Common myeloid progenitor, CD34-positive (primary cell): ENCODE results near the gene KCNMA1.

Experiments used
- CTCF ChIA-PET: fragments of 350-600 bp; sonication (Branson Sonifier 250); formaldehyde crosslinking; loops from one replicate; lab custom pipeline; 2021; ENCODE audit warnings: antibody characterized with exemption; lab: Charles Lee
- POLR2A ChIA-PET: fragments of 350-600 bp; sonication (Branson Sonifier 250); formaldehyde crosslinking; loops from one replicate; lab custom pipeline; 2021; ENCODE audit warnings: antibody characterized with exemption; lab: Charles Lee
- DNase-seq, 3 donors: peaks; one replicate each; pipeline versions ENCODE4 v3.0.0 to v3.0.0-alpha.2; 2013
- H3K27ac ChIP-seq, 2 experiments: 1 replicate in 1 of 2; 2 replicates in 1 of 2; pipeline ENCODE4 v1.7.0; 2013; ENCODE audit warnings: inconsistent platforms in 2 of 2, low read length in 2 of 2, mild to moderate bottlenecking in 2 of 2, low read depth in 1 of 2, moderate library complexity in 1 of 2; ENCODE audit not compliant: severe bottlenecking in 2 of 2, insufficient read depth in 1 of 2, poor library complexity in 1 of 2
- H3K27me3 ChIP-seq, 5 experiments: replicated peaks in 2 of 5; 1 replicate in 3 of 5; 2 replicates in 2 of 5; pipeline versions ENCODE4 v1.6.1 to v1.7.0; 2013; ENCODE audit warnings: low read length in 4 of 5, mild to moderate bottlenecking in 2 of 5, moderate library complexity in 2 of 5, inconsistent platforms in 1 of 5; ENCODE audit not compliant: insufficient read depth in 5 of 5, control insufficient read depth in 4 of 5
- H3K36me3 ChIP-seq, 4 experiments: 1 replicate in 2 of 4; 2 replicates in 2 of 4; pipeline versions ENCODE4 v1.6.1 to v1.7.0; 2013; ENCODE audit warnings: low read length in 3 of 4, control low read depth in 1 of 4, mild to moderate bottlenecking in 1 of 4; ENCODE audit not compliant: control insufficient read depth in 4 of 4, insufficient read depth in 4 of 4
- H3K4me1 ChIP-seq, 4 experiments: 1 replicate in 3 of 4; 2 replicates in 1 of 4; pipeline versions ENCODE4 v1.6.1 to v1.7.1; 2013; ENCODE audit warnings: low read length in 3 of 4, mild to moderate bottlenecking in 3 of 4, control low read depth in 1 of 4, inconsistent platforms in 1 of 4, moderate library complexity in 1 of 4; ENCODE audit not compliant: control insufficient read depth in 4 of 4, insufficient read depth in 4 of 4; ENCODE audit errors: control extremely low read depth in 1 of 4
- H3K4me3 ChIP-seq, 7 experiments: 1 replicate in 4 of 7; 2 replicates in 3 of 7; pipeline versions ENCODE4 v1.5.1 to v1.7.0; 2013; ENCODE audit warnings: mild to moderate bottlenecking in 7 of 7, low read length in 6 of 7, moderate library complexity in 6 of 7, inconsistent platforms in 2 of 7, low read depth in 2 of 7, control low read depth in 1 of 7; ENCODE audit not compliant: insufficient read depth in 4 of 7, control insufficient read depth in 1 of 7; ENCODE audit errors: extremely low read depth in 1 of 7
- H3K9me3 ChIP-seq, 5 experiments: 1 replicate in 4 of 5; 2 replicates in 1 of 5; pipeline versions ENCODE4 v1.6.1 to v1.7.1; 2013; ENCODE audit warnings: low read length in 4 of 5, mild to moderate bottlenecking in 2 of 5, inconsistent platforms in 1 of 5, low read depth in 1 of 5, moderate library complexity in 1 of 5; ENCODE audit not compliant: control insufficient read depth in 4 of 5, insufficient read depth in 2 of 5; ENCODE audit errors: control extremely low read depth in 1 of 5
- WGBS: methylation state at CpG from one replicate; pipeline ENCODE4 v1.1.5; 2013; ENCODE audit not compliant: insufficient coverage; 5-methylcytosine and 5-hydroxymethylcytosine counted together

The KCNMA1 gene

GRCh38 chr10:77160679-77161078 is 476.9 kb downstream of the KCNMA1 start:
- POLR2A ChIA-PET: no interaction called here
- H3K27ac ChIP-seq: no peak overlapping the region
- peak in 1 of 3 donors; percentile 8 for DNase-seq

GRCh38 chr10:77159538-77160110 is 478.0 kb downstream of the KCNMA1 start:
- no peaks in the 10 kb centered on the region for H3K9me3 ChIP-seq
- no peak overlapping the region for H3K27ac ChIP-seq
- H3K27me3 ChIP-seq: peaks cover 0 to 17% (median 8%) of the 10 kb centered on the region in 5 experiments
- H3K4me1 ChIP-seq: no peaks in the 10 kb centered on the region
- H3K36me3 ChIP-seq: no peaks in the 10 kb centered on the region
- DNase-seq: no peak
- CTCF ChIA-PET: interaction anchor here (0.7 to 17.0 kb wide), 2 partner anchors 14 to 482 kb away, joined by 4 to 339 read pairs; partner anchors contain the start of gene KCNMA1
- H3K4me3 ChIP-seq: no peak overlapping the region
- 95% methylated on average over 2 of the region's 2 CpGs for WGBS
- POLR2A ChIA-PET: no interaction called here

More at GRCh38 chr10:77160679-77161078, 476.9 kb downstream of the KCNMA1 start:
- 0% methylated on average over 1 of the region's 1 CpG for WGBS
- Histone ChIP-seq H3K9me3 (no peaks in the 10 kb centered on the region), H3K36me3 (no peaks in the 10 kb centered on the region), H3K4me3 (no peak overlapping the region), H3K27me3 (peaks cover 0 to 21% (median 9%) of the 10 kb centered on the region in 5 experiments), H3K4me1 (no peaks in the 10 kb centered on the region)
- CTCF ChIA-PET: interaction anchor here (0.8 to 17.0 kb wide), 3 partner anchors 13 to 551 kb away, joined by 4 to 339 read pairs (median 6); partner anchors contain the start of gene KCNMA1

- Histone ChIP-seq H3K27ac (no peak overlapping the region), H3K9me3 (no peaks in the 10 kb centered on the region), H3K27me3 (peaks cover 0 to 14% (median 2%) of the 10 kb centered on the region in 5 experiments), H3K36me3 (no peaks in the 10 kb centered on the region), H3K4me1 (no peaks in the 10 kb centered on the region), H3K4me3 (no peak overlapping the region)
- CTCF ChIA-PET: interaction anchor here (0.9 kb wide), 2 partner anchors 12 to 13 kb away, joined by 3 read pairs; no protein-coding TSS in a partner anchor
- 100% methylated on average over 1 of the region's 3 CpGs for WGBS
- no peak for DNase-seq
- POLR2A ChIA-PET: no interaction called here
These were observed 478.9 kb downstream of the KCNMA1 start for GRCh38 chr10:77158666-77159065.

GRCh38 chr10:77157248-77158019 is 480.2 kb downstream of the KCNMA1 start:
- H3K9me3 ChIP-seq: no peaks in the 10 kb centered on the region
- no peak for DNase-seq
- H3K4me3 ChIP-seq: no peak overlapping the region
- no peak overlapping the region for H3K27ac ChIP-seq
- no peaks in the 10 kb centered on the region for H3K36me3 ChIP-seq
- ChIA-PET POLR2A (no interaction called here), CTCF (interaction anchor here (0.6 to 2.5 kb wide), 2 partner anchors 9 to 477 kb away, joined by 3 to 9 read pairs; no protein-coding TSS in a partner anchor)
- H3K4me1 ChIP-seq: no peaks in the 10 kb centered on the region
- 92% methylated on average over 4 of the region's 9 CpGs for WGBS
- H3K27me3 ChIP-seq: peaks cover 0 to 10% (median 2%) of the 10 kb centered on the region in 5 experiments

- Histone ChIP-seq H3K27ac (no peak overlapping the region), H3K4me3 (no peak overlapping the region), H3K27me3 (peaks cover 0 to 10% (median 2%) of the 10 kb centered on the region in 5 experiments), H3K4me1 (no peaks in the 10 kb centered on the region), H3K36me3 (no peaks in the 10 kb centered on the region), H3K9me3 (no peaks in the 10 kb centered on the region)
- WGBS: 70% methylated on average over 2 of the region's 5 CpGs
- CTCF ChIA-PET: interaction anchor here (2.5 kb wide), 1 partner anchor 10 kb away, joined by 9 read pairs; no protein-coding TSS in a partner anchor
- POLR2A ChIA-PET: no interaction called here
- DNase-seq: peak in 2 of 3 donors; percentile 20 to 24
These were observed 481.2 kb downstream of the KCNMA1 start for GRCh38 chr10:77156406-77156879.

DNA sequence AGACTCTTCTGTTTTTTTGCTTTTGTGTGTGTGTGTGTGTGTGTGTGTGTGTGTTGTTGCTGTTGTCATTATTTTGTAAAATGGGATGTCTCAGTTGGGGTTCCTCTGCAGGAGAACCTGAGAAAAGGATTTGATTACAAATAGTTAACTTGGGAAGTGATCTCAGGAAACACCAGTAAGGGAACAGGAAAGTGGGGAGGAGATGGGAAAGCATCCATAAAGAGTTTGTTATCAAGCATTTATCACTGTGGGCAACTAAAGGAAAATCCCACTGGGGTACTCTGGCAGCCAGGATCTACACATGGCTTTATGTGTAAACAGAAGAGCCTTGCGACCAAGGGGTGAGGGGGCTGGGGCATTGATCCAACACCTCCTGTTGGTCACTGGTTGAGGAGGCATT is 485.4 kb downstream of the KCNMA1 start:
- Histone ChIP-seq H3K27ac (no peak overlapping the region), H3K27me3 (peaks cover 0 to 2% (median 0%) of the 10 kb centered on the region in 5 experiments), H3K36me3 (no peaks in the 10 kb centered on the region), H3K4me1 (no peaks in the 10 kb centered on the region), H3K4me3 (no peak overlapping the region), H3K9me3 (no peaks in the 10 kb centered on the region)
- CTCF ChIA-PET: no interaction called here
- 86% methylated on average over 1 of the region's 1 CpG for WGBS
- DNase-seq: no peak
- POLR2A ChIA-PET: no interaction called here
